HG03378 (cell line): Measurements from ENCODE around the gene TLR9.

ENCODE experiments used
- ATAC-seq: cut with Tn5 transposase; IDR thresholded peaks from one replicate; pipeline ENCODE4 v1.9.1; 2021; ENCODE audit warnings: mild to moderate bottlenecking, moderate library complexity; ENCODE audit not compliant: unreplicated experiment

TLR9 gene

GRCh38 chr3:52176180-52176752 lies 49.2 kb downstream of the TLR9 start:
- ATAC-seq, result no peak

- ATAC-seq, result no peak
Observed at GRCh38 chr3:52175416-52176179, 49.8 kb downstream of the TLR9 start.

- ATAC-seq, result no peak
Observed at GRCh38 chr3:52174896-52175295, 50.5 kb downstream of the TLR9 start.

GRCh38 chr3:52173101-52173500 lies 52.3 kb downstream of the TLR9 start:
- ATAC-seq, result no peak

GRCh38 chr3:52172262-52172757 lies 53.1 kb downstream of the TLR9 start:
- ATAC-seq, result no peak

GRCh38 chr3:52171514-52172261 lies 53.8 kb downstream of the TLR9 start:
- ATAC-seq, result no peak
